Mucosa of gallbladder (tissue), 1 donor: ENCODE data around the gene MT1B. TPM values are rescaled to one million over a fixed set of nuclear protein-coding genes. Genes with fewer than 3 reads are reported as not detected.

Experiments used
- DNase-seq: peaks from one replicate; pipeline ENCODE4 v3.0.0-alpha.2; 2020; ENCODE audit warnings: low spot score
- total RNA-seq: library from RNA; stranded (reverse); gene quantifications from one replicate; pipeline ENCODE4 v1.2.1, GENCODE V29; 2021
- donor health status: DM: no; HTN: no; CAD: no.

Gene MT1B
- total RNA-seq, 1 donor from 2014 or later: not detected

DNA sequence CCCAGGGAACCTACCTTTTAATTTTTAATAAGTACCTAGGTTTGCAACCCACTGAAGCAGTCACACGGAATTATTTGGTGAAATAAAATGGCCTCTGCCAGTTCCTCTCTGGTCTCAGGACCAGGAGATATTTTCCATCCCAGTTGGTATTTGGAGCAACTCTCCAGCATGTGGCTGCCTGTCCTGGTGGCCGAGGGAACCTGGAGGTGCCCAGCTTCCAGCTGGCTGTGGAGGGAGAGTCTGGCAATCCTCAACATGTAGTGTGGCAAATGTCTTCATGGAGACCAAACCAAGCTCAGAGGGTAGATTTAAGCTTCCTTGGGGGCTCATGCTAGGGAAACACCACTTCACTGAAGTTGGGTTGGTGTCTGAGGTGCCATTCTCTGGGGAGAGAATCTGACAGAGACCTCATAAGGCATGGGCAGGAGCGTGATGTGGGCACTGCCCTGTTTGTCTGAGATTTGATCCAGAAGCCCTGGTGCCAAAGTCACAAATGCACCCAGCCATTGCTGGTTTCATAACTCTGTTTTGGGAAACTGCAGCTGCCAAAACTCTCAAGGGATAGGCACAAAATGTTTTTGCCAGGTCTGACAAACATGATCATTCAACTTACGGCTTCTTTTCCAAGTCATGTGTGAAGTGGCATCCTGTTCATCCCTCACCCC is 33.4 kb downstream of the MT1B start:
- no peak for DNase-seq

DNA sequence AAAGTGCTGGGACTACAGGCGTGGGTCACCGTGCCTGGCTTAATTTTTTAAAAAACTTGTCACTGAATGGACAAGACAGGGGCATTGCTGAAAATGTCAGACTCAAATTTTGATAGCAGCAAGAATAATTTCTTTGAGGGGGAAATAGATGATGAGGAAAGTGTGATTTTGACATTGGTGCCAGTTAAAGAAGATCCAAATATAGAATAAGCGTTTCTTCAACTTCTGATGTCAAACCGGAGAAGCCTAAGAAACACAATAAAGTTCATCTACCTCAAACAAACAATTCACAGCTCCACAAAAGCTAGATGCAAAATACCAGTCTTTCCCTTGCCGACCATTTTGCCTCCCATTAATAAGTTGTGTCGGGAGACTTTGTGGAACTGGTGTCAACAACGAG is 35.1 kb downstream of the MT1B start:
- DNase-seq: no peak

DNA sequence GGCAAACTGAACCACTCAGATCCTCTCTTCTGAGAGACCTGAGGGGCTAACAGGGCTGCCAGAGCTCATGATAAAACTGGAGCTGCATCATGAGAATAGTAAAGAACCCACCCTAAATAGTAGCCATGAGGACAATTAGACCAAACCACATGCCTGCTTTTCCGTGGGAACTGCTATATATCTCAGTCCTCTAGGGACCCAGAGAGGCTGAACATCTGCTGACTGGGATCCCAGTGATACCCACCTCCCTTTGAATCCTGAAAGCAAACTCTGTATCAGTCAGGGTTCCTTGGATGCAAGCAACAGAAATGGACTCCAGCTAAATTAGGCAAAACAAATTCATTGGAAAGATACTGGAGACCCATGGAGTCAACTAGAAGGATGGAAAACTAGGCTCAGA is 37.1 kb downstream of the MT1B start:
- DNase-seq: no peak

DNA sequence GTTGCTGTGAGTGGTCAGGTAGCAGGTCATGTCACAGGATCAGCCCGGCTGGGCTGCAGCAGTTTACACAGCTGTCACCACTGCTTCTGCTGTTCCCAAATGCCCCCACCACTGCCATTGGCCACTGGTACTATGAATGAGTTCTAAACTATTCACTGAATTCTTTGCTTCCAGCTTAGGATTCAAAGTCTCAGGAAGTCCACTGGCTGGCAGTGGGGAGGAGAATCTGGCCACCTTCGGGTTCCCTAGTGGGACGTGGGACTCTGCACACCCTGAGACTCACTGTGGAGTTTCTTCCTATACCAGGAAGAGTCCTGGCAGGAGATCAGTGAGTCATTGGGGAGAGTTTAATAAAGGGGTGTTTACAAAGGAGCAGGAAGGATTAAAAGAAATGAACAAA is 37.5 kb downstream of the MT1B start:
- DNase-seq: no peak

DNA sequence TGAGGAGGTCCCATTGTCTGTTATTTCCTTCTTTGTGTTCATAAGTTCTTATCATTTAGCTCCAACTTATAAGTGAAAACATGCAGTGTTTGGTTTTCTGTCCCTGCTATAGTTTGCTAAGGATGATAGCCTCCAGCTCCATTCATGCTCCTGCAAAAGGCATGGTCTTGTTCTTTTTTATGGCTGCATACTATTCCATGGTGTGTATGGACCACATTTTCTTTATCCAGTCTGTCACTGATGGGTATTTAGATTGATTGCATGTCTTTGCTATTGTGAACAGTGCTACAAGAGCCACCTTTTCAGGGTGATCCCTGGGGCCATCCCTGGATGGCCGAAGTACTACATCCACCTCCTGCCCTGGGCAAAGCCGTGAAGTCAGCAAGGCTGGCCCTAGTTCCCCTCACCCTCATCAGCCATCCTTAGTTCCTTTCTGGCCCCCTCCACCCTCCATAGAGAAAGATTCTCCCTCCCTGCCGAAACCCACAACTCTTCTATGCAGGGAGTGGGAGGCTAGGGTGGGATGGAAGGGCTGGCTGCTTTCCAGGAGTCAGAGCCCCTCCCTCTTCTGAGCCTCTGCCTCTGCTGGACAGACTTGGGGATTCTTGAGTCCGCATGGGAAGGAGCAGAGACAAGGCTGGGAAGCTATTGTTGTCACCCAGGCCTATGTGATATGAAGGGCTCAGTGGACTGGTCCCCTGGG is 38.9 kb downstream of the MT1B start:
- no peak for DNase-seq

DNA sequence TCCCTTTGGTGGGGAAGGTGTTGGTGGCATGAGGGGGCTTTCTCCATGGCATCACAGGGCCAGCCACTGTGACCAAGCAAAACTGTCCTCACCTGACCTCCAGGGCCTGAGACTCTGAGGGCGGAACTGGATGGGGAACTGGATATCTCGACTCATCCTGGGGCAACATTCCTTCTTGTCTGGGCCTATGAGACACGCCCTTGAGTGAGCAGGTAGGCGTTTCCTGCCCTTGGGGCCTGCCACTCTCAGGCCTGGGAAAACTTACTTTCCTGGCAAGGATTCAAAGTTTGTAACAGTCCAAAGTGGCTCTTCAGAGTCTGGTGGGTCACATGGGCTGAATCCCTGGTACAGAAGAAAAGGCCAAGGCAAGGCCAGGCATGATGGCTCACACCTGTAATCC is 40.2 kb downstream of the MT1B start:
- DNase-seq: peak; percentile 59

DNA sequence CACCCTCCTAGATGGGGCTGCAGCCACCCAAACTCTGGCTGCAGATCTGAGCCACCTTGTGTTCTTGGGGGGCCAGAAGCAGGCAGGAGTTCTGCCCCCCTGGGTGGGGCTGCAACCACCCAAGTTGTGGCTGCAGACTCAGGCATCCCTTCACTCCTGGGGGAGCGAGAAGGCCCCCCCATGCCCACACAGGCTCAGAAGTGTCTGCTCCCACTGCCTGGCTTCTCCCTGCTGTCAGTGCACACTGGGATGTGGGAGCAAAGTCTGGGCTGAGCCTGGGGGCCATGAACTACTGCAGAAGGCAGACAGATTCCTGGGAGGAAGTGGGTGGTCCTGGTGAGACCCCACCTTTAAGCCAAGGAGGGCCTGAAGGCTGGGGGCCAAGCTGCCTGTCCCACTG is 43.6 kb downstream of the MT1B start:
- no peak for DNase-seq

DNA sequence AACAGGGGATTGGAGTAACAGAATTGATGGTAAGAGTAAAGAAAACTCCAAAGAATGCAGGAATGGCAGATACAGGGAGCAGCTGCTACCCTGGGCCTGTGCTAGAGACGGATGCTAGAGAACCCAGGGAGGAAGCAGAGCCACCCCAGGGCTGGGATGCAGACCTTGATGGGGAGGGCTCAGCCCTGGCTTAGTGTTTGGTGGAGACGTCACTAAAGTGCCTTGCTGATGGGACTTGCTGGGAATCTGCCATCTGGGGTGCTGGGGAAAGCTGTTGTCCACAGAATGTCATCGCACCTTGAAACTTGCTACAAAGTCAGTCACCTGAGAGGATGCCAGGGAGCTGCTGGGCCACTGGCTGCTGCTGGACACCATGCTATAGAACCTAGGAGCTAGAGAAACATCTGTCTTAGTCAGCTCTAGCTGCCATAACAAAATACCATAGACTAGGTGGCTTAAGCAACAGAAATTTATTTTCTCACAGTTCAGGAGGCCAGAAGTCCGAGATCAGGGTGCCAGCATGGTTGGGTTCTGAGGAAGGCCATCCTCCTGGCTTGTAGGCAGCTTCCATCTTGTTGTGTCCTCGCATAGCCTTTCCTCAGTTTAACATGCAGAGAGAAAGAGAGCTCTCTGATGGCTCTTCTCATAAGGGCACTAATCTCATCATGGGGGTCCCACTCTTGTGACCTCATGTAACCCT is 45.9 kb downstream of the MT1B start:
- DNase-seq: no peak

DNA sequence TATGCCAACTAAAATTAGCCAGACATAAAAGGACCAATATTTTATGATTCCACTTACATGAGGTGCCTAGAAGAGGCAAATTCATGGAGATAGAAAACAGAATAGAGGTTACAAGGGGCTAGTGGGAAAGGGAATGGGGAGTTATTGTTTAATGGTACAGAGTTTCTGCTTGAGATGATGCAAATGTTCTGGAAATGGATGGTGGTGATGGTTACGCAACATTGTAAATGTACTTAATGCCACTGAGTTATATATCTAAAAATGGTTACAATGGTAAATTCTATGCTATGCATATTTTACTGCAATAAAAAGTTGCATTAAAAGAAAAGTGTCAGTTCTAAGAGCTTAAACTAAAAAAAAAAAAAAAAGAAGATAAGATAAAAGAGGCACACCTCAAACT is 48.5 kb downstream of the MT1B start:
- DNase-seq: no peak

DNA sequence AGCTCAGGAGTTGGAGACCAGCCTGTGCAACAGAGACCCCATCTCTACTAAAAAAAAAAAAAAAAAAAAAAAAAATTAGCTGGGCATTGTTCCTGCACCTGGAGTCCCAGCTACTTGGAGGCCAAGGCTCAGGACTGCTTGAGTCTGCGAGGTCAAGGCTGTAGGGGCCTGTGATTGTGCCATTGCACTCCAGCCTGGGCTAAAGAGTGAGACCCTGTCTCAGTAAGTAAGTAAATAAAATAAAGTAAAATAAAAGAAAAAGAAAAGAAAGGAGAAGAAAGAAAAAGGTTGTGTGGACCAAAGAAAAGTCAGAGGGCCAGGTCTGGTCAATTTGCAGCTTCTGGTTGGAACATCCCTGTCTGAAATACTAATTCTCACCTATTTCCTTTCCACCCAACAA is 48.9 kb downstream of the MT1B start:
- DNase-seq: no peak

DNA sequence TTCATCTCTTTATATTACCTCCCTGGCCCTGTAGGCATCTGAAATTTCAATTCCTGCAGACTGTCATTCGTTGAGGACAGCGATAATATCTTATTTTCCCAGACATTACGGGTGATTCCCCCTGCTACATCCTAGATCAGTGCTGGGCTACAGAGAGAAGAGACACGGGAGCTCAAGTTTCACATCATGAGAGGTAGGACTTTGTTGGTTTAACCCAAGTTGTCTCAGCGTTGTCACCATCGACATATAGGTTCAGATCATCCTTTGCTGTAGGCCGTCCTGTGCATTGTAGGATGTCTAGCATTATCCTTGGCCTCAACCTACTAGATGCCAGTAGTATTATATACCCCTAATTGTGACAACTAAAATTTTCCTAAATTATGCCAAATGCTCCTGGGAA is 49.8 kb downstream of the MT1B start:
- DNase-seq: no peak

Other genes with a start within 250 kb of the MT1B start
- gene AMFR, start 226.3 kb upstream of the MT1B start, total RNA-seq: 121 TPM
- 80.9 TPM for gene NUDT21, start 200.6 kb upstream of the MT1B start, total RNA-seq
- 34.2 TPM for gene OGFOD1, start 200.3 kb upstream of the MT1B start, total RNA-seq
- gene BBS2, start 131.9 kb upstream of the MT1B start, total RNA-seq: 42.7 TPM
- not detected for gene MT4, start 86.8 kb upstream of the MT1B start, total RNA-seq
- gene MT3, start 62.4 kb upstream of the MT1B start, total RNA-seq: 1.4 TPM
- 157 TPM for gene MT2A, start 43.3 kb upstream of the MT1B start, total RNA-seq
- gene MT1E, start 26.1 kb upstream of the MT1B start, total RNA-seq: 137 TPM
- 4.6 TPM for gene MT1M, start 19.2 kb upstream of the MT1B start, total RNA-seq
- gene MT1A, start 13.2 kb upstream of the MT1B start, total RNA-seq: 1.9 TPM
- 36.6 TPM for gene MT1F, start 6.1 kb downstream of the MT1B start, total RNA-seq
- gene MT1G, start 16.2 kb downstream of the MT1B start, total RNA-seq: 55.2 TPM
- 2.9 TPM for gene MT1H, start 17.9 kb downstream of the MT1B start, total RNA-seq
- gene MT1X, start 30.6 kb downstream of the MT1B start, total RNA-seq: 75.1 TPM
- gene NUP93, start 78.2 kb downstream of the MT1B start, total RNA-seq: 26.4 TPM
- gene SLC12A3, start 213.3 kb downstream of the MT1B start, total RNA-seq: 0.20 TPM